HG03520 (cell line): ENCODE measurements around the gene PTTG2.

Source experiments
- ATAC-seq: cut with Tn5 transposase; IDR thresholded peaks from one replicate; pipeline ENCODE4 v1.9.1; 2021; ENCODE audit warnings: mild to moderate bottlenecking, moderate library complexity; ENCODE audit not compliant: unreplicated experiment

The PTTG2 gene

DNA sequence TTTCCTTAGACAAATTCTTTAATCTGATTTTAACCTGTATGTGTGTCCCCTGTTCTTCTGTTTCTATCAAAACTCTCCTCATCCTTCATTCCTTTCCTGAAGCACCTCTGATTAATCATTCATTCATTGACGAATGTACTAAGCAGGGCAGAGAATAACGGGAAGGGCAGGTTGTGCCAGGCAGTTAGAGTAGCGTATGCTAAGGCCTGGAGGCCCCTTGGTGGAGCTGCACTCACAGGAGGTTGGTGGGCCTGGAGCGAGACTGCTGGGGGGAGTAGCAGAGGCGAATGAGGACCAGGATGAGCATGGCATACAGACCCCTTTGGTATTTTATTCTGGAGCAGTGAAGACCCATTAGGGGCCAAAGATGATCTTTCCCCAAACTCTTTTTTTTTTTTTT, 22.5 kb downstream of the PTTG2 start:
- ATAC-seq, result no peak

DNA sequence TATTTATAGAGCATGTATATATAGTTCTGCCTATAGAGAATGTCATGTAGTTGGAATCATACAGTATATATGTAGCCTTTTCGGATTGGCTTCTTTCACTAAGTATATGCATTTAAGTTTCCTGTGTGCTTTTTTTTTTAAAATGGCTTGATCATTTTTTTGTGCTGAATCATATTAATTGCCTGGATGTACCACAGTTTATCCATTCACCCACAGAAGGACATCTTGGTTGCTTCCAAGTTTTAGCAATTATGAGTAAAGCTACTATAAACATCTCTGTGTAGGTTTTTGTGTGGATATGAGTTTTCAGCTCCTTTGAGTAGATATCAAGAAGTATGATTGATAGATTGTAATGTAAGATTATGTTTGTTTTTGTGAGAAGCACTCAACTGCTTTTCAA, 23.8 kb downstream of the PTTG2 start:
- ATAC-seq, result no peak

DNA sequence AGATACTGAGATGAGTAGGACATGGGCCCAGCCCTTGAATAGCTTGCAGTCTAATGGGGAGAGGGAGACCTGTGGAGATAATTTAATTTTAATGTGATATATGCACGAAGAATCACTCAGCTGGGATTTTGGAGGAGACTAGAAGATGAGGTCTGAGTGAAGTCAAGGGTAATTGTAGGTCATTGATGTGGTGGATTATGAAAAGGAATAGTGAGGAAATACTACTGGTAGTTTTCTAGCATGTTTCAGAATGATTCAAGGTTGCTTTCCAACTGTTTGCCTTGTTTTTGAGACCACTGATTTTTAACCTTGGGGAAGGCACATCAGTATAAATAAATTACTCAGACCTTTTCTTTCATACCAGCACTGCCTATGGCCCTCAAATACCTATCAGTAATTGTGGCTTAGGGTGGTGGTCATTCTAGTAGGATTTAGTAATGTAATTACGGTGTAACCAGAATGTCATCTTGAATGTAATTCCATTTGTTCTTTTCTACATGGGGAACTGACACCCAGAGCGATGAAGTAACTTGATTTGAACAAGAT, 25.6 kb downstream of the PTTG2 start:
- no peak for ATAC-seq

DNA sequence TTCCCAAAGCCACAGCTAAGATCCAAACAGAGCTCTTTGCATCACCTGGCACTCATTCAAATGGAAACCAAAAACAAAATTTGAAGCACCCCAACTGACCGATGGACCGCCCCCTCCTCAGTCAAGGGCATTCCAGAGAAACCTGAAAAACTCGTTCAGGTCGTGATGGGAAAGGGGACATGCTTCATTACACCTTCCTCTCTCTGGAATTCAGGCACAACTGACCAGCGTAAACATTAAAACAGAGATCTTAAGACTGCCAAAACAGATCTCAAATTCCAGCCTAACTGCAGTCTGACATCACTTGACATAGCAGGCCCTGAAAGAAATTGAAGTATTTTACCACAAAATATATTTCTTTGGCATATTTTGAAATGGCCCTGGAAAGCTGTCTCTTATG, 28.5 kb downstream of the PTTG2 start:
- ATAC-seq, result no peak

DNA sequence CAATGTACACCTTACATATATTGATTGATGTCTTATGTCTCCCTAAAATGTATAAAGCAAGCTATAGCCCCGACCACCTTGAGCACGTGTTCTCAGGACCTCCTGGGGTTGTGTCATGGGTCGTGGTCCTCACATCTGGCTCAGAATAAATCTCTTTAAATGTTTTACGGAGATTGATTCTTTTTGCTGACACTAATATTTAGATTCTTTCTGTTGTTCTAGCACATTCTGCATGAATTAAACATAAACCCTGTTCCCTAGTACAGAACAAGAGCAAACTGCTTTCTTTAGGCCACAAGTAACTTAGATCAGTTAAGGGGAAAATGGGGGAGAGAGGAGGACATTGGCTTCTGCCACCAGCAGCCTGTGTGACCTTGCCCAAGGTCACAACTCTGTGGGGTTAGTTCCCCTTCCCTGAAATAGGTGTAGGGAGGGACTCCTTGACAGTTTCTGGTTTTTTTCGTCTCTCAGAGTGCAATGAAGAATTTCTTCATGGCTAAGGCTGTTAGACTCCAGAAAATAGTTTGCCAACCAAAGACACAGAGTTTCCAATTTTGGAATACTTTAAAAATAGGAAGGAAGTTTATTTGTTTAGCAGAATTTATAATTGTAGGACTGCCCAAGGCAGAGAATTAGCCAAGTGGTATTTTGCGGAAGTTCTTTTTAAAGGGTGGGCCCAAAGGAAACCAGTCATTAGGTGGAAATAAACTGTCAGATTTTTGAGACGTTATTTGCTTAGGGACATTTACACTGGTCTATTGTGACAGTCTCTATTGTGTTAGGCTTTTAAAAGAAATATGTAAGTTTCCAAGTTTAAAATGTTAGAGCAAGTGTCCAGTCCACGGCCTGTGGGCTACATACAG, 29.4 kb downstream of the PTTG2 start:
- no peak for ATAC-seq

DNA sequence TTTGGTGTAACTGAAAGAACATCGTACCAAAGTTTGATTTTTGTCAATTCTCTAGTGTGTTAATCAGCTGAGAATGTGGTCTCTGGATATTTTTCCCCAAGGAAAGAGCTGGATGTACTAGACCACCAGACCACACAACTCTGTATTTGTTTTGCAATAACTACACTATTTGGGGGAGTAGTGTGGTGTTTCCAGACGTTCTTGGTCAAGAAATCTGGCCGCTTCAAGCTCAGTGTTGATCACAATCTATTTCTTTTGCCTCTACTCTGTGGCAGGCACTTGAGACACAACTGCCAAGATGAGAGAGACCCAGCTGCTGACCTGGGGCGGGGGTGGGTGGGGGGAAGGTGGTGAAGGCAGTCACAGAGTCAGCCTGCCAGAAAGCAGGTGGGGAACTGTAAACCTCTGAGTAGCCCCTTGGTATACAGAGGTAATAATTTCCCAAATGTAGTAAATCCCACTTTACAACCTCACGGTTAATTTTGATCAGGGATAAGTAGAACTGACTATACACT, 30.6 kb downstream of the PTTG2 start:
- ATAC-seq, result no peak

DNA sequence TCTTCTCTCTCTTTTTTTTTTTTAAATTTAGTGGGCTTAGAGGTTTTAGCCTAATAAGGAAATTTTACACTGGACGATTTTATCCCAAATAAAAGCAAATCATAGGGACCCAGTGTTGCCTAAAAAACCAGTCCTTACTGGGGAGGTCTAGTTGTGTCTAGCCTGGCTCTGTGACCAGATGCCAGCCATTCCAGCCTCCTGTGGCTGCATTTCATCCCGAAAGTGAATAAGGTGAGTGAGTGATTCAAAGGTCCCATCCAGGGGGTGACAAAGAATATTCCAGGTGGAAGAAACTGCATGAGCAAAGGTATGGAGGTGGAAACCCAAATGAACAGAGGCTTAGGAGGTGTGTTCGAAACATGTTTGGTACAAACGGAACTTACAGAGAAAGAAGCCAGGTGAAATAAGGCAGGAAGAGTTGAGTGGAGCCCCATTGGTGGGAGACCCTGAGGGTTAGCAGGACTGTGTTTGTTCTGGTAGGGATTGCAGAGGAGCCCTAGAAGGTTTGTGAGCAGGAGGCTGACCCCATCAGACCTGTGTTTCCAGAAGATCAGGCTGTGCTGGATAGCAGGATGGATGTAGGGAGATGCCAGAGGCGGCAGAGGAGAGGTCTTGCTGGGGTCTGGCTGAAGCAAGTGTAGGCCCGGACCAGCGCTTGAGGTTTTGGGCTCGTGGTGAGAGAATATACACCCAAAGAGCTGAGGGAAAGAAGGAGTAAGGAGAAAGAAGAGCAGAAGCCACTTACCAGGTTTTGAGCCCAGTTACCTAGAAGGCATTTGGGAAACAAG, 31.6 kb downstream of the PTTG2 start:
- ATAC-seq, result no peak

DNA sequence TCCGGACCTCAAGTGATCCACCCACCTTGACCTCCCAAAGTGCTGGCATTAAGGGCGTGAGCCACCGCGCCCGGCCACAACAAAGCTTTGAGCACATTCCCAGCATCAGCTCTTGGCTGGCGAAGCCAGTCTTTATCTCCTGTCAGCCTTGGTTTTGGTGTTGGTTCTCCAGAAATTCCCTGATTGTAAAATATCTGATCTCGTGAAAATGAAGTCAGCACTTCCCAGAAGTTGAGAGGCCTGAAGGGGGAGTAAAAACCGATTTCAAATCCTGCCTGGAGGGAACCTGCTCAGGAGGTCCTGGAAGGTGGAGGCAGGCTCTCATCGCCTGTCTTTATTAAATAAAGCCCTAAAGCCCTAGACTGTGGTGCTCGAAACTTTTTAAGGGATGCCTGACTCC, 33.6 kb downstream of the PTTG2 start:
- no peak for ATAC-seq

DNA sequence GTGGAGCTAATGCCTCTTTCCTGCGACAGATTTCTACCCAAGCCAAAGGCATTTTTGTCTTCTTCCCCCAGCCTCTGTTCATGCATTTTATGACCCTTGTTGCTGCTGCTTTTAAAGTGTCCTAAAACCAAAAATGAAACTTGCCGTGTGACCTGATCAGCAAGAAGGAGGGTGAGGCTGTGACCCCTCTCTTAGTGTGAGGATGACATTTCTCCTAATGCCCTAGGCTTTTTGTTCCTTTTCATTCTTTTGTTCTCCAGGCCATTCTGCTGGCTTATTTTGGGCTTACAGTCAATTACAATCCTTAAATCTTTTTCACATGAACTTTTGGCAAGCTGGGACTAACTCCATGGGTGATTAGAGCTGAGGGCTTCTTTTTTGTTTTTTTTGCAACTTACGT, 34.4 kb downstream of the PTTG2 start:
- ATAC-seq, result no peak

DNA sequence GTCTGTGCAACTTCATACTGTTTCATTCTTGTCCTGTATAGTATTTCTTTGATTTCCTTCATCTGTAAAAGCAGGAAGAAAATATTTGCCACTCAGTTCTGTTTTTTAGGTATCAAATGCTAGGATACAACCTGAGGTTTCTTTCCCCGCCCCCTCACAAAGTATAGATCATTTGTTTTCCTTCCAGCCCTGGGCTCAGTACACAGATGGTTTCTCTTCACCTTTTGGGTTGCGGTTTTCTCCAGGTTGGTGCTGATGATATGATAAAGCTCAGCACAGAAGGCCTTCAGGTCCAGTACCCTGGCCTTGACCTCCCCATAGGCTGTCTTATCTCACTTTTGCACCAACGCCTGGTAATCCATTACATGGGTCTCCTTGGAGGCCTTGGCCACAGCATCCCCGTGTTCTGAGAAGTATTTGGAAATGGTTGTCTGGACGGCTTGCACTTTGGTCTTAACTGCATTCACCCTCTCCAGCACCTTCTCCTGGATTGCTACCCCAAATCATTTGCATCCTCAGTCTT, 35.2 kb downstream of the PTTG2 start:
- ATAC-seq, result no peak

DNA sequence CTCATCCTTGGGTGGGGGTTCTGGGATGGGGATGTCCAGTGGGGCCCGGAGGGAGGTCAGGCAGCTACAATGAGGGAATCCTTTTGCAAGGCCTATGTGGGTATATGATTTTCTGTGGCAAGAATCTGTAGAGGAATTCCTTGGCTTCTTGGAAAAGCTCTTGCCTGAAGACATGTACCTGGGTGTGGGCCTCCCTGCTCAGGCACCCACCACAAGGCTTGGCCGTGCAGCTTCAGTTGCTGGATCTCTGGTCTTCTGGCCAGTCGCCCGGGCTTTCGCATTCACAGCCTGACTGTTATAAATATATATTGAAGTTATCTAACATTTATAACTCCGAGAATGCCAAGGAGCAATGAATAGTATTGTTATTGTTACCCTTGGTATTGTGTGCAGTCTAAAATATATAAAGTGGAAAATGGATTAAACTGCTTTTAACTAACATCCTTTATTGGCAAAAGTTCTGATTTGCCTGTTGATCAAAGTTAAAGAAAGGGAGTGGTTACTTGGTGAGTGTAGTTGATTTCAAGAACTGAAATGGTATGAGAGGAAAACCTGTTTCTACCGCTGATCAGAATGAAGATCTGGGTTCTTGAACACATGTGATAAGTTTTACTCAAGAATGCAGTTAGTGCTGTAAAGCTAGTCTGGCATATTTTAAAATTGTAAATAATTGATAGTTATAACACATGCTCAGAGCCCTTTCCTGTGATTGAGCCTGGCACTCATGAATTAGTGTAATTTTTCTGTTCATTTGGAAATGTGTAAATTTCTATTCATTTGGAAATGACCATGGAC, 36.0 kb downstream of the PTTG2 start:
- no peak for ATAC-seq

DNA sequence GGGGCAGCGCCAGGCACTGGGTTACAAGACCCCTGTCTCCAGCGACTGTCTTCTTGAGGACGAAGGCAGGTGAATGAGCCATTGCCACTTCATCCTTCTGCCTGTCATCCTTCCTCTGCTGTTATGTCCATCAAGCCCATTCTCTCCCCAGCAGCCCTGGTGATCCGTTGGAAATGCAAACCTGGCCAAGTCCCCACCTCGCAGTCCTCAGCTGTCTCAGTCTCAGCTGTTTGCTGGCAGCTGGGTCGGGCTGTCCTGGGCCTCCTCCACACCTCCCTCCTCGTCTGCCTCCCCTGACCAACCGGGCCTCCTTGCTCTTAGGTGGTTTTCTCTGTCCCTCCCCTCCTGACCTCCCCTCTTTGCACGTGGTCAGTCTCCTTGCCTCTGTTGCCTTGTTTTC, 38.0 kb downstream of the PTTG2 start:
- no peak for ATAC-seq

DNA sequence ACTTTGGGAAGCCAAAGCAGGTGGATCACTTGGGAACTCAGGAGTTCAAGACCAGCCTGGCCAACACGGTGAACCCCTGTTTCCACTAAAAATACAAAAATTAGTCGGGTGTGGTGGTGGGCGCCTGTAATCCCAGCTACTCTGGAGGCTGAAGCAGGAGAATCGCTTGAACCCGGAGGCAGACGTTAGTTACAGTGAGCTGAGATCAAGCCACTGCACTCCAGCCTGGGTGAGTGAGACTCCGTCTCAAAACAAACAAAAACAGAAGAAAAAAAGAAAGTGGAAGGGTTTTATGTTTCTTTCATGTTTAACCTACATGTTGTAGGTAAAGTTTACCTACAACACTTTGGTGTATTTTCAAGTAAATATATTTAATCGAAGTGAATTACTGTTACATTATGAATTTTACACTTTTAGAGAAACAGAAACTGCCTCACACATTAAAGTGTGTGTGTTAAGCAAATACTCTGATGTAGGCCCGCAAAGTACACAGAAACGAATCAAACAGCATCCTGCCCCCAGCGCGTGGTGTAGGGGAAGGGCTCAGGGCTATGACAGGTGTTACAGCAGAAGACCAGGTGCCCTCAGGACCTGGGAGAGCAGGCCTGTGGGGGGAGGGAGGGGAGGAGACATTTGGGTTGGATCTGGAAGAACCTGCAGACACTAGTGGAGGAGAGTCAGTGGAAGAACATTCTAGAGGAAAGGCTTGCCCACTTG, 39.0 kb downstream of the PTTG2 start:
- ATAC-seq, result no peak

DNA sequence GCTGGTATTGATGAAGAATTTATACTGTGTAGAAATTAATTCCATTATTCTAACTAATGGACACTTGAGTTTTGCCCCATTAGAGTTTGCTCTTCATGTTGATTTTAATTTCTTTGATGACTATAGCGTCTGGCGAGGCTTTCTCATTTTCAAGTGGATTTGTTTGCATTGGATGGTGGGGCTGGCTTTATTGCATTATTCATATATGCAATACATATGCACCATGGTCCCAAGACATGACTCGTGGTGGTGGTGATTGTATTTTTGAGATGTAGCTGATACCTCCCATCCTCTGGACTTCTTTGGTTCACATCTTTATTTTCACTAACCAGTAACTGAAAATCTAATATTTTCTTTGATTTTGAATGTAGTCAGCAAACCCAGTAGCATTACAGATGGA, 39.8 kb downstream of the PTTG2 start:
- ATAC-seq, result no peak

DNA sequence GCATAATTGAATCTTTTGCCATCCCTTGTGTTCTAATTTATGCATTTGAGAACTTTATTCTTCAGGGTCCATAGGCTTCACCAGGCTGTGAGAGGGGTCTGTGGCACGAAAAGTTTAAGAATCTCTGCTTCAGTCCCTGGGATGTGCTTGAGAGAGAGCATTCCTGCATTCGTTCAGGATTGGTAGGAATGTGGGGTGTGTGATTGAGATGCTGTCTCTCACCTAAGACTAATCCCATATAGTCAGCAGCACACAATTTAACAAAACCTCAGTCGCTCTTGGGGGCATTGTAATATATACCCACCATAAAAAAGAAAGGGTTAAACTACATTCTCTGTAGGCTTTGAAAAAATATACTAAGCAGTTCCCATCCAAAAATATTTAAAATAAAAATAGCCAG, 41.7 kb downstream of the PTTG2 start:
- no peak for ATAC-seq

DNA sequence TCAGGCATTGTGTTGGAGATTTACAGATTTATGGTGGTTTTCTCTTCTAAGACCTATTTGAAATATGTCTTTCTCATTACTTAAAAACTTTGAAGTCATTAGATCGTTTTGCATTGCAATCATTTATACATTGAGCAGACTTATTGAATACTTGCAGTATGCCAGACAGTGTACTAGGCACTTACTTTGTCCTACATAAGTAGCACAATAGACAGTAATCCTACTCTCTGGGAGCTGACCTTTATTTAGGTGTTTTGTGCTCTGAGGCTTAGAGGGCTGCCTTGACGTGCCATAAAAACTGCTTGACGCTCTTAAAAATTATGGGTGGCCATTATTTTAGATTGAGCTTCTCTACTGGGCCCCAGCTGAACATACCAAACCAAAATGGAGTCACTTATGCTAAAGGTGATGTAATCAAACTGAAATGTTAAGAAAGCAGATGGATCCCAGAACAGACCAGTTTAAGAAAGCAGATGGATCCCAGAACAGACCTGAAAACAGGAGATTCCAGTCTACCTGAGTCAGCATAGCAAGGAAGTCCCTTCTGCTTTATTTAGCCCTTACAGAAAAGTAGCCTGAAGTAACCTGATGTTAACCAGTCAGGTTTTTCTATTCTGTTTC, 42.4 kb downstream of the PTTG2 start:
- no peak for ATAC-seq

DNA sequence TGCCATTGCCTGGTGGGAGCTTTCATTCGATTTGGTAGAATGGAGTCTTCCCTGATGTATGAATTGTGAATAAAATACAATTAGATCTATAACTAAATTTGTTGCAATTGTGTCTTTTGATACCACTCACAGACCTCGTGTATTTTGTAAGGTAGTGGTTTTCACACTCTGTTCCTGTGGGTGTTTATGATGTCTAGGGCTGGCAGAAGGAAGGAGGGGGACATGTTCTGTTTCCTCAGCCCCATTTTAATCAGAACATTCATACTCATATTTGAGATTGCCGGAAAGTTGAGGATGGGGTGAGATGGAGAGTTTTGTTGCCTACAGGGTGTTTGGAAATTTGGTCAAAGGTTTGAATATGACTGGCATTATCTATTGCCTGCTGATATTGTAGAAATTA, 42.9 kb downstream of the PTTG2 start:
- no peak for ATAC-seq

DNA sequence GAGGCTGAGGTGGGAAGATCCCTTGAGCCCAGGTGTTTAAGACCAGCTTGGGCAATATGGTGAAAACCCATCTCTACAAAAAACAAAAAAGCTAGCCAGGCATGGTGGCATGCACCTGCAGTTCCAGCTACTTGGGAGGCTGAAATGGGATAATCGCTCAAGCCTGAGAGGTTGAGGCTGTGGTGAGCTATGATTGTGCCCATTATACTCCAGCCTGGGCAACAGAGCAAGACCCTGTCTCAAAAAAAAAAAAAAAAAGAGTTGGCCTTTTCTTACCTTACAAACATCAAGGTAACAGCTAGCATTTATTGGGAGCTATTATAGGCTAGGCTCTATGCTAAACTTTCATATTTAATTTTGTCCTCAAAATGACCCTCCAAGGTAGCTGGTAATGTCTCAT, 43.4 kb downstream of the PTTG2 start:
- ATAC-seq, result no peak

DNA sequence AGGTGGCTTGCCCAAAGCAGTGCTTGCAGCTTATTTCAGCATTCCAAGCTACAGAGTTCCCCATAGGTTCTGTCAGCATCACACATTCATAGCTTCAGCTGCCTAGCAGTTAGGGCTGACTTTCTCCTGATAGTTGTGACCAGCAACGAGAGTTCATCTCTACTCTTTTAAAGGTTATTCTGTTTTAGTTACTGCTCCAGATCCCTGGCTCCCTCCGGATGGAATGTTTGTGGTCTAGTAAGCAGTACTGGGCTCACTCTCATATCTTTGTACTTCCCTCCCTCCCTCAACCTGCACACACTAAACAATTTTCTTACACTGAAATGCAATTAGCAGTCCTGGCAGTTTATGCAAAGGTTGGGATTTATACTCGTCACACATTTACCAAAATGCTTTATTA, 43.9 kb downstream of the PTTG2 start:
- ATAC-seq, result no peak

DNA sequence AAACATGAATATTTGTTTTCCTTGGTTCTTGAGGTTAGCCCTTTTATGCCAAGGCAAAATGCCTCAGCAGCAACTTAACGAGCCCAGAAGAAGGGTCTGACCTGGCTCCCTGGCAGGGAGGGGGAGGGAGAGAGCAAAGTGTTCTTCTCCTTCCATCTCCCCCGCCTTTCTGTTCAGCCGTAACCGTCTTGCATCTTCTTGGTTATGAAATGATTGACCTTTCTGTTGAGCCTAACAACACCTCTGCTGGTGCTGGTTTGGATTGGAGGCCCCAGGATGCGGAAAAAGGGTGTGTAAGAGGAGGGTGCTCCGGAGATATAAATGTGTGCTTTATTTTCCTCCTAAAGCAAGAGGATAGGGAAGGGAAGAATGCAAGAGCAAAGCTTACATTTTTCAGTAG, 44.7 kb downstream of the PTTG2 start:
- ATAC-seq, result no peak
